A549 (cell line): ENCODE measurements around the gene ZNF627.

ENCODE experiments used
- EP300 ChIP-seq, 2 experiments: fragments of >200 bp; sonication (Bioruptor Twin); formaldehyde crosslinking; IDR thresholded peaks; 2 replicates in 1 of 2; 3 replicates in 1 of 2; pipeline ENCODE4 v1.6.1; 2016 to 2017
- HOXB5 ChIP-seq: fragments of 250-450 bp; sonication (Bioruptor Pico); IDR thresholded peaks from 2 replicates; pipeline ENCODE4 v1.5.0; 2020; ENCODE audit warnings: mild to moderate bottlenecking, moderate library complexity
- MAFK ChIP-seq: fragments of 450-650 bp; IDR thresholded peaks from 2 replicates; pipeline ENCODE4 v1.6.1; 2014; ENCODE audit not compliant: partially characterized antibody
- RAD21 ChIP-seq, 2 experiments: fragments of >200 bp in 1 of 2; sonication (Bioruptor Twin) in 1 of 2; formaldehyde crosslinking in 1 of 2; IDR thresholded peaks in 1 of 2; conservative IDR thresholded peaks in 1 of 2; 2 replicates in 1 of 2; 3 replicates in 1 of 2; pipeline ENCODE4 v1.6.1; 2012 to 2018; ENCODE audit warnings: inconsistent platforms in 1 of 2
- TF ChIP-seq, protein P1 (sequence below): fragments of >200 bp; sonication (Bioruptor Twin); formaldehyde crosslinking; IDR thresholded peaks from 3 replicates; pipeline ENCODE4 v1.5.1; 2016
- TF ChIP-seq, protein P2 (sequence below): fragments of 150-350 bp; IDR thresholded peaks from 2 replicates; pipeline ENCODE4 v1.6.1; 2014; ENCODE audit warnings: low read depth, mild to moderate bottlenecking, low read length

DNA sequence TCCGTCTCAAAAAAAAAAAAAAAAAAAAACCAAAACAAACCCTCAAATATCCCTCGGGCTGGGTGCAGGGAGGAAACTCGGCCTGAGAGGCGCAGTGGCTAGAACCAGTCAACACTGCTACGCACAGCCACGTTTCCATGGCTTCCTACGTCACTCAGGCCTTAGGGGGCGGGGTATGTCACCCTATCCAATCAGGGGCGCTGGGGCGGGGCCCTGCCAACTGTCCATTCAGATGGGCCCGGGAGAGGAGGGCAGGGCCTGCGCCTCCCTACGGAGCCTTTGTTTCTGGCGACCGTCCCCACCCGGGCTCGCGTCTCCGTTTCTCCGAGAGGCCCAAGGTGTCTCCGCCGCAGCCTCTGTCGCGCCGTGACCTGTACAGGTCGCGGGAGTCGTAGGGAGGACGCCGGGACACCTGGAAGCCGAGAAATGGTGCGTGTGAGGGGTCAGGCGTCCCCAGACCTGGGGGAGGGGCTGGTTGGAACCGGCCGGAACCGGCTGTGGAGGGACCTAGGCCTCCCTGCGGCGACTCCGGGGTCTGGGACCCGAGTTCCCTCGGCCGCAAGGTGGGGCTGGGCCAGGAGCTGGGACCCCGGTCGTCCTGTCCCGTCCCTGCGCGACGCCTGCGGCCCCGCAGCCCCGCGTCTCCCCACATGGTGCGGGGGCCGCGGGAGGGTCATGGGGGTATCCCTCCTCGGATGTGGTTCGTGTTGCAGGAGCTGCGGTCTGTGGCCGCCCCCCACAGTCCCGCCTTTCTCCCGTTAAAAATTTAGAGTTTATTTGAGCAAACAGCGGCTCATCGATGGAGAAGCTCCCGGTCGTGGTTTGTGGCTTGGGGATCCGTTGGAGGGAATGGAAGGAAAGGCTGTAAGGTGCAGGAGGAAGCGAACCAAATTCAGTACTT, at the start of gene ZNF627:
- TF ChIP-seq, protein P1, sequence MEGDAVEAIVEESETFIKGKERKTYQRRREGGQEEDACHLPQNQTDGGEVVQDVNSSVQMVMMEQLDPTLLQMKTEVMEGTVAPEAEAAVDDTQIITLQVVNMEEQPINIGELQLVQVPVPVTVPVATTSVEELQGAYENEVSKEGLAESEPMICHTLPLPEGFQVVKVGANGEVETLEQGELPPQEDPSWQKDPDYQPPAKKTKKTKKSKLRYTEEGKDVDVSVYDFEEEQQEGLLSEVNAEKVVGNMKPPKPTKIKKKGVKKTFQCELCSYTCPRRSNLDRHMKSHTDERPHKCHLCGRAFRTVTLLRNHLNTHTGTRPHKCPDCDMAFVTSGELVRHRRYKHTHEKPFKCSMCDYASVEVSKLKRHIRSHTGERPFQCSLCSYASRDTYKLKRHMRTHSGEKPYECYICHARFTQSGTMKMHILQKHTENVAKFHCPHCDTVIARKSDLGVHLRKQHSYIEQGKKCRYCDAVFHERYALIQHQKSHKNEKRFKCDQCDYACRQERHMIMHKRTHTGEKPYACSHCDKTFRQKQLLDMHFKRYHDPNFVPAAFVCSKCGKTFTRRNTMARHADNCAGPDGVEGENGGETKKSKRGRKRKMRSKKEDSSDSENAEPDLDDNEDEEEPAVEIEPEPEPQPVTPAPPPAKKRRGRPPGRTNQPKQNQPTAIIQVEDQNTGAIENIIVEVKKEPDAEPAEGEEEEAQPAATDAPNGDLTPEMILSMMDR, result no peak
- TF ChIP-seq EP300 (IDR thresholded peaks at IDR 0.05) (no peak), RAD21 (conservative IDR thresholded peaks at IDR 0.05 in 1 of 2, IDR thresholded peaks at IDR 0.05 in 1 of 2) (no peak), HOXB5 (CRISPR knock-in tag) (no peak), MAFK (no peak)
- TF ChIP-seq, protein P2, sequence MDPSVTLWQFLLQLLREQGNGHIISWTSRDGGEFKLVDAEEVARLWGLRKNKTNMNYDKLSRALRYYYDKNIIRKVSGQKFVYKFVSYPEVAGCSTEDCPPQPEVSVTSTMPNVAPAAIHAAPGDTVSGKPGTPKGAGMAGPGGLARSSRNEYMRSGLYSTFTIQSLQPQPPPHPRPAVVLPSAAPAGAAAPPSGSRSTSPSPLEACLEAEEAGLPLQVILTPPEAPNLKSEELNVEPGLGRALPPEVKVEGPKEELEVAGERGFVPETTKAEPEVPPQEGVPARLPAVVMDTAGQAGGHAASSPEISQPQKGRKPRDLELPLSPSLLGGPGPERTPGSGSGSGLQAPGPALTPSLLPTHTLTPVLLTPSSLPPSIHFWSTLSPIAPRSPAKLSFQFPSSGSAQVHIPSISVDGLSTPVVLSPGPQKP, result no peak
